Activated T-cell treated with anti-CD3 and anti-CD28 coated beads, Interleukin-2, amount 50 U/mL, for 48 hours (primary cell): ENCODE measurements around the gene SLC11A2.
"Not testable (repeated sequence)": the region's sequence is repeated elsewhere in the genome, so short reads cannot be mapped to it uniquely, and the experiment has no call there.

Experiments
- DNase-seq, 2 experiments: peaks; one replicate each; pipeline ENCODE4 v3.0.0-alpha.2; 2020

Gene SLC11A2

GRCh38 chr12:50988871-50989270 is 37.3 kb downstream of the SLC11A2 start:
- no peak for DNase-seq

- DNase-seq, result no peak
Observed at GRCh38 chr12:50988051-50988450, 38.1 kb downstream of the SLC11A2 start.

GRCh38 chr12:50986966-50987737 is 39.0 kb downstream of the SLC11A2 start:
- no peak for DNase-seq

GRCh38 chr12:50985322-50985721 is 40.9 kb downstream of the SLC11A2 start:
- no peak for DNase-seq

- DNase-seq, result no peak
Observed at GRCh38 chr12:50984586-50985298, 41.4 kb downstream of the SLC11A2 start.

- no peak for DNase-seq
Observed at GRCh38 chr12:50981319-50982239, 44.6 kb downstream of the SLC11A2 start.

GRCh38 chr12:50980545-50980944 is 45.6 kb downstream of the SLC11A2 start:
- DNase-seq, result no peak

GRCh38 chr12:50979369-50980052 is 46.7 kb downstream of the SLC11A2 start:
- DNase-seq, result peak; percentile 35 to 36

GRCh38 chr12:50971946-50972345 is 54.2 kb downstream of the SLC11A2 start:
- DNase-seq, result no peak

- DNase-seq, result no peak
Observed at GRCh38 chr12:50964432-50964831, 61.8 kb downstream of the SLC11A2 start.

GRCh38 chr12:50961708-50962107 is 64.5 kb downstream of the SLC11A2 start:
- no peak for DNase-seq

- no peak for DNase-seq
Observed at GRCh38 chr12:50960130-50960529, 66.1 kb downstream of the SLC11A2 start.

- DNase-seq, result no peak
Observed at GRCh38 chr12:50955697-50956096, 70.5 kb downstream of the SLC11A2 start.

- DNase-seq, result no peak
Observed at GRCh38 chr12:50955288-50955687, 70.9 kb downstream of the SLC11A2 start.

- DNase-seq, result not testable (repeated sequence)
Observed at GRCh38 chr12:50954789-50955188, 71.4 kb downstream of the SLC11A2 start.

GRCh38 chr12:50953047-50953446 is 73.1 kb downstream of the SLC11A2 start:
- no peak for DNase-seq

GRCh38 chr12:50952510-50952909 is 73.7 kb downstream of the SLC11A2 start, which contains the start of gene HIGD1C:
TSS of gene HIGD1C (plus strand) at chr12:50952544. CDS start at chr12:50953999, 1,455 bp downstream.
- DNase-seq, result no peak

GRCh38 chr12:50951112-50951511 is 75.1 kb downstream of the SLC11A2 start:
- no peak for DNase-seq

- no peak for DNase-seq
Observed at GRCh38 chr12:50949801-50950302, 76.3 kb downstream of the SLC11A2 start.

- DNase-seq, result no peak
Observed at GRCh38 chr12:50948798-50949197, 77.4 kb downstream of the SLC11A2 start.

- no peak for DNase-seq
Observed at GRCh38 chr12:50947933-50948626, 78.1 kb downstream of the SLC11A2 start.

GRCh38 chr12:50937653-50938052 is 88.5 kb downstream of the SLC11A2 start:
- DNase-seq, result no peak
